IPS DF 6.9 (cell line): Measurements from ENCODE around the gene ZBTB8A.

Experiments
- DNase-seq: peaks from one replicate; pipeline ENCODE4 v3.0.0-alpha.2; 2013; ENCODE audit warnings: low read depth, low spot score
- H3K27ac ChIP-seq: one replicate; pipeline ENCODE4 v1.5.1; 2013; ENCODE audit warnings: low read length, control low read depth
- H3K27me3 ChIP-seq: 2 replicates; pipeline ENCODE4 v1.6.1; 2013; ENCODE audit warnings: mild to moderate bottlenecking, low read length; ENCODE audit not compliant: control insufficient read depth, insufficient read depth
- H3K36me3 ChIP-seq: 2 replicates; pipeline ENCODE4 v1.6.1; 2013; ENCODE audit warnings: low read length; ENCODE audit not compliant: control insufficient read depth, insufficient read depth
- H3K4me1 ChIP-seq: 2 replicates; pipeline ENCODE4 v1.6.1; 2013; ENCODE audit warnings: low read length; ENCODE audit not compliant: control insufficient read depth, insufficient read depth
- H3K4me3 ChIP-seq: 2 replicates; pipeline ENCODE4 v1.5.1; 2013; ENCODE audit warnings: mild to moderate bottlenecking, low read length
- H3K9me3 ChIP-seq: 2 replicates; pipeline ENCODE4 v1.6.1; 2013; ENCODE audit warnings: low read length, inconsistent platforms; ENCODE audit not compliant: control insufficient read depth, insufficient read depth
- WGBS: extraction: QIAGEN DNeasy Blood & Tissue Kit; methylation state at CpG from one replicate; pipeline ENCODE4 v1.1.7; 2013; ENCODE audit warnings: mixed read lengths, missing lambda C conversion rate; ENCODE audit not compliant: insufficient read length, insufficient coverage; 5-methylcytosine and 5-hydroxymethylcytosine counted together

The ZBTB8A gene

DNA sequence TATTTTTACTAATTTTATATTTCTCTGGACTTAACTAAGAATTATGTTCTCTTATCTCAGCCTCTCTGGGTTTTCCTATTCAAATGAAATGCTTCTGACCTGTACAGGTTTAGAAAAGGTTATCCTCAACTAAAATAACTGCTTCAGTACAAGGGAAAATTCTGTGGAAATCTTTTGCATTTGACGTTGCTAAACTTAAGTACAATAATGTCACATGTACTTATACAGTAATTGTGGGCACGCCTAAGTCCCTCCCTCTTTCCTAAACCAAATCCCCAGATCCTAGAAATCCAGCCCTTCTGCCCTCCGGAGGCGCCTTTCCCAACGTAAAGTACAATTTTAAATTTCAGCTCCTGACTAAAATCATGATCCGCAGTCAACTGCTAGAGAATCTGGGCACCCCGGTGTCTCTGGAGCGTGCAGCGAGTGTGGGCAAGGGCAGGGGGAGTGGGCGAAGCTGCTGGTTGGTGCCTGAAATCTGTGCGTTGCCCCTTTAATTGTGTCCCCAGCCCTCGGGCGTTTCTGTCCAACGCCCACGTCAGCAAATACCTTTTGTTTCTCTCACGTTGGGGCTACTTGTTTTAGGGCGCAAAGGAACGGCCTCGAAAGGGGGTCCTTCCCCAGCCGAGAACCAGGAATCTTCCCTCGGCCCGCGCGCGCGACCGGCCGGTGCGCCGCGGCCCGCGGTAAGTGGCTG, at the start of gene ZBTB8A:
Gene ZBTB8A (plus strand): TSS at position 541 of the 697 bp plus-strand sequence. CDS start 53,505 bp downstream, outside the sequence.
- no peaks in the 10 kb centered on the region for H3K27me3 ChIP-seq
- WGBS = no CpG with 5 or more reads among the region's 33 CpGs
- no peak within 1 kb of the TSS for H3K27ac ChIP-seq
- peak within 1 kb of the TSS; percentile 41 for H3K4me3 ChIP-seq
- H3K4me1 ChIP-seq = no peaks in the 10 kb centered on the region
- no peaks in the 10 kb centered on the region for H3K36me3 ChIP-seq
- H3K9me3 ChIP-seq = no peaks in the 10 kb centered on the region
- DNase-seq = no peak

DNA sequence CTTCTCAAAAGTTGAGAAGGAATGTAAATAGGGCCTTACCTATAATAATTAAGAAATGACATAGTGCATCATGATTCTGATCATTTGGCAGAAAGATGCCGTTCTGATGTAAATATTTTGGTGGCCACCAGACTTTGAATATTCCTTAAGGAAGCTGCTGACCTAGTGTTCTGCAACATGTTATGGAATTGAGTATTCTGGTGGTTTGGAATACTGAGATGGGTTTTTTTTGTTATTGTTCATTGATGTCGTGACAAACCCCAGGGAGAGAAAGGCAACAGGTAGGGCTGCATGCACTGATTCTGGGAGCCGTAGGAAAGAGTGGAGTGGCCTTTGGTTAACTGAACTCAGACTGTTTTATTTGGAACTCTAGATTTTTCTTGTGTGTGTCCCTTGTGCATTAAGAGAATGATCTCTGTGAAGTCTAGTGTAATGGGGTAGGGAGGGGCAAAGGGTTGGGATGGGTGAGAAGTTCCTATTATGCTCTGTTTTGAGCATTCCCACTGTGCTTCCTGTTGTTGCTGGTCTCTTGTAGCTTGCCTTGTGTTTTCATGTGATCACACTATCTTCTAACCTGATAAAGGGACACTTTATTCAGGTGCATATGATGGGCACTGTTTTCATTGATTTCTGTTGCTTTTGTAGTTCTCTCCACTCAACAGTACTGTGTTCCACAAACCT, 49.3 kb upstream of the ZBTB8A start:
- no peaks in the 10 kb centered on the region for H3K9me3 ChIP-seq
- H3K27me3 ChIP-seq = no peaks in the 10 kb centered on the region
- WGBS = no CpG with 5 or more reads among the region's 3 CpGs
- no peaks in the 10 kb centered on the region; the same call in 1 of the 2 replicates for H3K4me1 ChIP-seq
- DNase-seq = no peak
- H3K27ac ChIP-seq = no peak overlapping the region
- H3K4me3 ChIP-seq = no peak overlapping the region
- H3K36me3 ChIP-seq = no peaks in the 10 kb centered on the region; the same call in 1 of the 2 replicates

DNA sequence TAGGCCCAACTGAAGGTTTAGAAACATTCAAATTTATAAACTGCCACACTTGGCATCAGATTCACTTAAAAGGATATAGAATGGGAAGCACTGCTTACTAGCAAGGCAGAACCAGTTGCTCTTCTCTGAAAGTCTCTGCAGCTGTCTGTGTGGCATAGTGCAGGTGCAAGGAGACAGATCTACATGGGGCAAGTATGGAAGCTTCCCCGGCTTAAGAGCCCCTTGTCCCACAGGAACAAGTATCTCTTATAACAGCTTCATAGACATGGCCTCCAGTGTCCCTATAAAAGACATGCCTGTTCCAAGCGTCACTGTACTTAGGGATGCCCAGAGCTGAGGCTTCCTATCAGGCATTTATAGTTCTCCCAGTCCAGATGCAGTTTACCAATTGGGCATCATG, 47.8 kb upstream of the ZBTB8A start:
- H3K9me3 ChIP-seq = no peaks in the 10 kb centered on the region
- no peak overlapping the region for H3K4me3 ChIP-seq
- H3K27ac ChIP-seq = no peak overlapping the region
- H3K4me1 ChIP-seq = no peaks in the 10 kb centered on the region
- no CpG with 5 or more reads among the region's 2 CpGs for WGBS
- no peaks in the 10 kb centered on the region for H3K27me3 ChIP-seq
- H3K36me3 ChIP-seq = no peaks in the 10 kb centered on the region; the same call in 1 of the 2 replicates
- DNase-seq = no peak

DNA sequence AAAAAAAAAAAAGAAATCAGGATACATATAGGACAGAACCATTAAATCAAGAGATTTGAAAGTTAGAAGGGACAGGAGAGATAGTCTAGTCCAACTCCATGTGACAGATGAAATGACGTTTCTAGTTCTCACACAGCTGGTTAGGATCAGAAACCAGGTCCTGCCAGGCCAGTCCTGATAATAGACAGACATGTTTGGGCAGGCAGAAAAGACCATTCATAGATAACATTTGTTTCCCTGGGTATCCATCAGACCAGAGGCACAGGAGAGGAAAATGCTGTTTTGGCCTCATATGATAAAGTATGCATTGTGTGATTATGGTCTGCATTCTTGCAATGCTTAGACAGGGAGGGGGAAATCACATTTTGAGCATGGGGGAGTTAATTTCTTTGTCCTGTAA, 45.0 kb upstream of the ZBTB8A start:
- Histone ChIP-seq H3K27ac (no peak overlapping the region), H3K4me3 (no peak overlapping the region), H3K27me3 (no peaks in the 10 kb centered on the region), H3K9me3 (no peaks in the 10 kb centered on the region), H3K36me3 (no peaks in the 10 kb centered on the region; the same call in 1 of the 2 replicates), H3K4me1 (no peaks in the 10 kb centered on the region)
- WGBS = no CpG with 5 or more reads among the region's 1 CpG
- DNase-seq = no peak

DNA sequence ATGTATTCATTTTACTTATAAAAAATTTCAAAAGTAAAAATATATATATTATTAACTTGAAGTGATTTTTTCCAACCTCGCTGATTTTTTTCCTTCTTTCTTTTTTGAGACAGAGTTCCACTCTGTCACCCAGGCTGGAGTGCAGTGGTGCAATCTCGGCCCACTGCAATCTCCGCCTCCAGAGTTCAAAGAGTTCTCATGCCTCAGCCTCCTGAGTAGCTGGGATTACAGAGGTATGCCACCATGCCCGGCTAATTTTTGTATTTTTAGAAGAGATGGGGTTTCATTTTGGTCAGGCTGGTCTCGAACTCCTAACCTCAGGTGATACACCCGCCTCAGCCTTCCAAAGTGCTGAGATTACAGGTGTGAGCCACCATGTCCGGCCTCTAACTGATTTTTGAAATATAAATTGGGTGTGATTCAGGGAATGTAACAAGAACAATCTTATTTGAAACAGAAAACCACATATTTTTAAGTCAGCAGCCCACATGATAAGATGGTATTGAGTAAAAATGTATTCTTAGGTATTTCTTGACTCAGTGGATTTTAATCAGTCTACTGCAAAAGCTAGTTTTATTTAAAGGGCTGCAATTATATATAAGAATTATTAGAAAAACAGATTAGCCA, 44.4 kb upstream of the ZBTB8A start:
- Histone ChIP-seq H3K4me3 (no peak overlapping the region), H3K4me1 (no peaks in the 10 kb centered on the region), H3K36me3 (no peaks in the 10 kb centered on the region; the same call in 1 of the 2 replicates), H3K27ac (no peak overlapping the region), H3K27me3 (no peaks in the 10 kb centered on the region), H3K9me3 (no peaks in the 10 kb centered on the region)
- no peak for DNase-seq
- no CpG with 5 or more reads among the region's 7 CpGs for WGBS

DNA sequence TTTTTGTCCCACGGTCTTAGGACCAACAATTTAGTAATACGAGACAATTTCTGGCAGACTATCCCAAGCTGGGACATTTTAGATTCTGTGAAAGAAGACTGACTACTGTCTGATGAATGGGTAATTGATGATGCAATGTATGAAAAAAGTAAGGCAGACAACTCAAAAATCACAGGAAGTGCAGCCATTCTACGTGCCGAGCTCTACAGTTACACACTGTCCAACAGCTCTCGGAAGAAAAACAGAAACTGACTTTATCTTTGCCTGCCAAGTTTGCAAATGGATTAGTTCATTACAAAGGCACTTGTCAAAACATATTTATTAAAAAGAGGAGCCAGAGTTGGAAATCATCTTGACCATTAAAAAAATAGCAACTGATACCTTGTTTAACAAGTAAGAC, 43.1 kb upstream of the ZBTB8A start:
- Histone ChIP-seq H3K9me3 (no peaks in the 10 kb centered on the region), H3K36me3 (no peaks in the 10 kb centered on the region; the same call in 1 of the 2 replicates), H3K4me3 (no peak overlapping the region), H3K27ac (no peak overlapping the region), H3K27me3 (no peaks in the 10 kb centered on the region), H3K4me1 (no peaks in the 10 kb centered on the region)
- no CpG with 5 or more reads among the region's 5 CpGs for WGBS
- no peak for DNase-seq

DNA sequence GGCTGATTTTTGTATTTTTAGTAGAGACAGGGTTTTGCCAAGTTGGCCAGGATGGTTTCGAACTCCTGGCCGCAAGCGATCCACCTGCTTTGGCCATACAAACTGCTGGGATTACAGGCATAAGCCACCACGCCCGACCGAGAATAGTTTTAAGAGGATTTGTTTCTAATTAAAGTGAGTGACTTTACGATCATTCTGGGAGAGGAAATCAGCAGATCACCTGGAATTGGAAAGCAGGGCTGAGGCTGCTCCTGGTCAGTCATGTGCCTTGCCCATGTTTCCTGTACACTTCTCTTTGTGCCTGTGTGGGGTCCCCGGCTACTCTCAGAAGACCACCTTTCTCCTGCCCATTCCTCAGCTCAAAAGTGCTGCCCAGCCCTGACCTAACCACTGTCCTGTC, 40.5 kb upstream of the ZBTB8A start:
- Histone ChIP-seq H3K9me3 (no peaks in the 10 kb centered on the region), H3K4me3 (no peak overlapping the region), H3K27me3 (no peaks in the 10 kb centered on the region), H3K4me1 (no peaks in the 10 kb centered on the region), H3K36me3 (no peaks in the 10 kb centered on the region), H3K27ac (no peak overlapping the region)
- no peak for DNase-seq
- no CpG with 5 or more reads among the region's 8 CpGs for WGBS

DNA sequence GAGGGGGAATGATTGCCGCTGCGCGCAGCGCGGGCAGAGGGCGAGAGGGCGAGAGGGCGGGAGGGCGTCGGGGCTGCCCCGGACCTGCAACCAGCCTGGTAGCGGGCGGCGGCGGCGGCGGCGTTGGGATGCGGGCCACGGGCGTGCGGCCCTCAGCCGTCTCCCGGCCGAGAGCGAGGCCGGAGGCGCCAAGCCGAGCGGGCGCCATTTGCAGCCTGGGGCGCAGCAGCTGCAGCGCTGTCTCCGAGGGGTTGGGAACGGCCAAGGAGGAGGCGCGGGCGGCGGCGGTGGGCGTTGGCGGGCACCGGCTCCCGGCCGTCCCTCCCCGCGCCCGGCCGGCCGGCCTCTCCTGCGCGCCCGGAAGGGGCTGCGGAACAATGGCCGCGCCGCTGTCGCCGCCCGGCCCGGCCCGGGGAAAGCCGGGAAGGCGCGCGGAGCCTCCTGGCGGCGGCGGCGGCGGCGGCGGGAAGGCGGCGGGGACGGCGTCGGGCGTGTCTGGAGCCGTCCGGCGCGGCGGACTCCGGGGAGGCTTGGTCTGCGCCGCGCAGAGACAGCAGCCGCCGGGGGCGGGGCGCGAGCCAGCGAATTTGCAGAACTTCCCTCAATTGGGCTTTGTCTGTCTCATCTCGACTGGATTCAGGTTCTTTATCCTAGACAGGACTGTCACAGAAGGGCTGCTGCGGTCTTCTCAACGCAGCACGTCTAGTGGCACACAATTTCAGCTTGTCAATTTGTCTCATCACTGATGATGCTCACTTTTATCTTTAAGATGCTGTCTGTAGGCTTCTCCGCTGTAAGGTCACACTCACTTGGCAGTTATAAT, 38.6 kb upstream of the ZBTB8A start:
- no peaks in the 10 kb centered on the region for H3K27me3 ChIP-seq
- no peaks in the 10 kb centered on the region for H3K36me3 ChIP-seq
- DNase-seq = no peak
- no peaks in the 10 kb centered on the region for H3K4me1 ChIP-seq
- no peak overlapping the region for H3K27ac ChIP-seq
- H3K4me3 ChIP-seq = peak overlapping the region; percentile 85; the same call in 1 of the 2 replicates
- no peaks in the 10 kb centered on the region for H3K9me3 ChIP-seq
- WGBS = no CpG with 5 or more reads among the region's 99 CpGs

DNA sequence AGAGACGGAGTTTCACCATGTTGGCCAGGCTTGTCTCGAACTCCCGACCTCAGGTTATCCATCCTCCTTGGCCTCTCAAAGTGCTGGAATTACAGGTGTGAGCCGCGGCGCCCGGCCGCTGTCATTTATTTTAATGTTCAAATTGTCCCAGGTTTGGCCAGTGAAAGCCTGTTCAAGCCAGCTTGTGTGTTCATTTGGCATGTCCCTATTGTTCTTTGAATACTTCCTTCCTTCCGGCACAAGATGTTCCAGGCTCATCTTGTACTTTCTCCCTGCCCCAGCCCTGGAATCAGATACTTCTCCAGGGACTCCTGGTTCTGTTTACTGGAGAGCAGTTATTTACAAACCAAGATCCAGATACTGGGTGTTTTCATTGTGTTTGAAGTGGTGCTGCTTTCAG, 37.4 kb upstream of the ZBTB8A start:
- no peak overlapping the region for H3K4me3 ChIP-seq
- DNase-seq = no peak
- H3K27ac ChIP-seq = no peak overlapping the region
- no CpG with 5 or more reads among the region's 9 CpGs for WGBS
- no peaks in the 10 kb centered on the region for H3K27me3 ChIP-seq
- H3K9me3 ChIP-seq = no peaks in the 10 kb centered on the region
- no peaks in the 10 kb centered on the region for H3K36me3 ChIP-seq
- H3K4me1 ChIP-seq = no peaks in the 10 kb centered on the region

DNA sequence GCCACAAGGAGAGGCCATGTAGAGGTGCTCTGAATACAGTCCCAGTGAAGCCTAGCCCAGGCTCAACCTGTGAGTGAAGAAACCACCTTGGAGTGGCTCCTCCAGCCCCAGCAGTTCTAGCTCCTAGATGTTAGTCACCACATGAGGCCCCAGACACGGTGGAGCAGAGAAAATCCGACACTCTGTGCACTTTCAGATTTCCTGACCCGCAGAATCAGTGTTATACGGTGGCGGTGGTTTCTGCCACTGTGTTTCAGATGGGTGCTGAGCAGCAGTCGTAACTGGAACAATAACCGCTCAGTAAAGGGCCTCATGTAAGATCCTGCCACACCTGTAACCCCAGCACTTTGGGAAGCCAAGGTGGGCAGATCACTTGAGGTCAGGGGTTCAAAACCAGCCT, 36.1 kb upstream of the ZBTB8A start:
- Histone ChIP-seq H3K4me1 (no peaks in the 10 kb centered on the region), H3K27me3 (no peaks in the 10 kb centered on the region), H3K27ac (no peak overlapping the region), H3K36me3 (no peaks in the 10 kb centered on the region), H3K4me3 (no peak overlapping the region), H3K9me3 (no peaks in the 10 kb centered on the region)
- no CpG with 5 or more reads among the region's 7 CpGs for WGBS
- DNase-seq = no peak
